ENCODE measurements around the gene GINS2. TPM values are rescaled to one million over a fixed set of nuclear protein-coding genes. Genes with fewer than 3 reads are reported as not detected.

GINS2 gene
- total and polyA plus RNA-seq, 2 of the 4 experiments (the other 2 are of a cell fraction) = 12.0 to 13.4 TPM

DNA sequence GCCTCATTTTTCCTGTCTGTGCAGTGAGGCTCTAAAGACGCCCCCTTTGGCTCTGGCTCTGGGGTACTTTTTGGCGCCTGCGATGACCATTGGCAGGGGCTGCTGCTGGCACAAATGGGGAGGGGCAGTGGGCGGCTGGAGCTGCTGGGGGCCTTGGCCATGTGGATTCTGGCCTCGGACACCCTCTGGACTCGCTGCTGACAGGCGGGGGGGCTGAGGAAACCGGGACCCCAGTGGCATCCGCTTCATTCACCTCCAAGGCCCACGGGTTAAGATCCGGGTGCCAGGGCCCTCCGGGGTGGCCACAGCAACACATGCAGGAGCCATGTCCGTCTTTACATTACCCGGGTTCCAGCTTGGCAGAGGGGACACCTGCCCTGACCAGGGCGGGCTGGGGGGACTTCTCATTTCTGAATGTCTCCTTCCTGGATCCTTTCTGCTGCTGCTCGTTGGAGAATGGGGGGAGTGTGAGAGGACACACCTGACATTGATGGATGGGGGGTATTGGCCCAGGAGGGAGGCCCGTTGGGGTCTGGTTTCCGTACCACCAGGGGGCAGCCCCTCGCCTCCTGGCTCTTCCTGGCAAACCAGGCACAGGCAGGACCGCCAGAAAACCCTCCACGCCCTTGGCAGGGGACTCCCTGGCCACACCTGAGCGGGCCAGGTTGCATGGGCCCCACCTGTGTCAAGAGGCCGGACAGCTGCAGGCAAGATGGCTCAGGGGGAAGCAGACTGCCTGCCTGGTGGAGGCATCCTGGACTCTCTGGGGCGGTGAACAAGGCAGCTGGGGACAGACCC, 53.8 kb downstream of the GINS2 start:
- Histone ChIP-seq H3K9me1 (ENCODE audit: insufficient read depth, low read length) (no peaks in the 10 kb centered on the region), H2BK120ac (ENCODE audit: low read depth, low read length) (no peak overlapping the region), H3K9ac (ENCODE audit: low read depth, low read length) (no peak overlapping the region), H2AK9ac (replicated peaks; ENCODE audit: low read depth, low read length, poor library complexity) (no peak overlapping the region), H3K18ac (ENCODE audit: low read depth, low read length) (no peak overlapping the region), H3K36me3 (ENCODE audit: control insufficient read depth, insufficient read depth, low read length) (peaks cover 4% of the 10 kb centered on the region; the same call in 1 of the 2 replicates), H3K4me2 (ENCODE audit: low read depth, low read length) (no peak overlapping the region), H4K5ac (ENCODE audit: low read depth, low read length) (no peak overlapping the region), H3K4ac (ENCODE audit: low read depth, low read length) (no peak overlapping the region), H2BK5ac (ENCODE audit: low read depth, low read length, poor library complexity, severe bottlenecking) (no peak overlapping the region), H3K14ac (replicated peaks; ENCODE audit: low read depth, low read length) (no peak overlapping the region), H3K9me3 (ENCODE audit: control insufficient read depth, insufficient read depth, low read length) (peaks cover 2% of the 10 kb centered on the region), H4K91ac (ENCODE audit: insufficient read depth, low read depth, low read length) (no peak overlapping the region), H2AK5ac (ENCODE audit: low read depth, low read length) (no peak overlapping the region), H2BK15ac (ENCODE audit: low read depth, low read length) (no peak overlapping the region), H3K79me1 (ENCODE audit: low read depth in 1 of 2, low read length in 2 of 2) (peaks cover 18 to 40% of the 10 kb centered on the region in 2 experiments), H3K56ac (ENCODE audit: extremely low read depth, insufficient read depth, low read length) (no peak overlapping the region), H3K23ac (ENCODE audit: low read depth, low read length) (no peak overlapping the region), H3K4me3 (ENCODE audit: insufficient read depth, low read depth, low read length) (no peak overlapping the region), H2BK20ac (ENCODE audit: low read depth, low read length) (no peak overlapping the region), H3K27me3 (ENCODE audit: control insufficient read depth, insufficient read depth, low read length) (no peaks in the 10 kb centered on the region), H3K4me1 (ENCODE audit: control insufficient read depth, insufficient read depth, low read length) (no peaks in the 10 kb centered on the region), H3K27ac (ENCODE audit: insufficient read depth, low read length) (no peak overlapping the region), H4K20me1 (ENCODE audit: insufficient read depth, low read length) (peaks cover 99% of the 10 kb centered on the region), H4K8ac (ENCODE audit: low read depth in 2 of 2, low read length in 2 of 2) (no peak overlapping the region), H2AFZ (replicated peaks; ENCODE audit: low read length, poor library complexity) (no peak overlapping the region)
- WGBS, 2 experiments (ENCODE audit: extremely low coverage in 2 of 2, insufficient read length in 1 of 2) = 86% methylated on average over 14 of the region's 24 CpGs; no CpG with 5 or more reads in 1 of the 2 experiments
- ATAC-seq (ENCODE audit: low read depth) (no peak), DNase-seq (no peak)
- intact Hi-C loops (cut with micrococcal nuclease) = no loop called here
- in situ Hi-C loops (cut with MboI; ENCODE audit: low sequenced_read_pairs) = no loop called here
- ChIA-PET CTCF (no interaction called here), POLR2A (ENCODE audit: unreplicated experiment) (no interaction called here)
- dilution Hi-C loops (cut with HindIII; ENCODE audit: low sequenced_read_pairs, unreplicated experiment) = no loop called here
- no peak for TF ChIP-seq MAZ (IDR thresholded peaks at IDR 0.05; ENCODE audit: borderline replicate concordance, low read depth, low read length)
- TF ChIP-seq, protein P1, sequence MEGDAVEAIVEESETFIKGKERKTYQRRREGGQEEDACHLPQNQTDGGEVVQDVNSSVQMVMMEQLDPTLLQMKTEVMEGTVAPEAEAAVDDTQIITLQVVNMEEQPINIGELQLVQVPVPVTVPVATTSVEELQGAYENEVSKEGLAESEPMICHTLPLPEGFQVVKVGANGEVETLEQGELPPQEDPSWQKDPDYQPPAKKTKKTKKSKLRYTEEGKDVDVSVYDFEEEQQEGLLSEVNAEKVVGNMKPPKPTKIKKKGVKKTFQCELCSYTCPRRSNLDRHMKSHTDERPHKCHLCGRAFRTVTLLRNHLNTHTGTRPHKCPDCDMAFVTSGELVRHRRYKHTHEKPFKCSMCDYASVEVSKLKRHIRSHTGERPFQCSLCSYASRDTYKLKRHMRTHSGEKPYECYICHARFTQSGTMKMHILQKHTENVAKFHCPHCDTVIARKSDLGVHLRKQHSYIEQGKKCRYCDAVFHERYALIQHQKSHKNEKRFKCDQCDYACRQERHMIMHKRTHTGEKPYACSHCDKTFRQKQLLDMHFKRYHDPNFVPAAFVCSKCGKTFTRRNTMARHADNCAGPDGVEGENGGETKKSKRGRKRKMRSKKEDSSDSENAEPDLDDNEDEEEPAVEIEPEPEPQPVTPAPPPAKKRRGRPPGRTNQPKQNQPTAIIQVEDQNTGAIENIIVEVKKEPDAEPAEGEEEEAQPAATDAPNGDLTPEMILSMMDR (conservative IDR thresholded peaks at IDR 0.05; ENCODE audit: low read depth, low read length) = peak; percentile 9; the same call in 1 of the 2 replicates
- no TSS peak for BruUV-seq (replicated peaks)
